C4-2B (cell line): ENCODE measurements around the gene GALNTL6.

Experiments used
- CTCF ChIP-seq: fragments of 450-650 bp; conservative IDR thresholded peaks from 2 replicates; pipeline ENCODE4 v1.5.1; 2017; ENCODE audit warnings: mild to moderate bottlenecking
- ZFX ChIP-seq: fragments of 450-650 bp; IDR thresholded peaks from 2 replicates; pipeline ENCODE4 v1.6.1; 2017

- TF ChIP-seq CTCF (no peak), ZFX (no peak)
Observed at GRCh38 chr4:172188248-172188988, 375.2 kb downstream of the GALNTL6 start.
